Measurements from ENCODE around the gene FRAS1. TPM values are rescaled to one million over a fixed set of nuclear protein-coding genes. Genes with fewer than 3 reads are reported as not detected.
"Not testable (repeated sequence)": the region's sequence is repeated elsewhere in the genome, so short reads cannot be mapped to it uniquely, and the experiment has no call there.

The FRAS1 gene, protein sequence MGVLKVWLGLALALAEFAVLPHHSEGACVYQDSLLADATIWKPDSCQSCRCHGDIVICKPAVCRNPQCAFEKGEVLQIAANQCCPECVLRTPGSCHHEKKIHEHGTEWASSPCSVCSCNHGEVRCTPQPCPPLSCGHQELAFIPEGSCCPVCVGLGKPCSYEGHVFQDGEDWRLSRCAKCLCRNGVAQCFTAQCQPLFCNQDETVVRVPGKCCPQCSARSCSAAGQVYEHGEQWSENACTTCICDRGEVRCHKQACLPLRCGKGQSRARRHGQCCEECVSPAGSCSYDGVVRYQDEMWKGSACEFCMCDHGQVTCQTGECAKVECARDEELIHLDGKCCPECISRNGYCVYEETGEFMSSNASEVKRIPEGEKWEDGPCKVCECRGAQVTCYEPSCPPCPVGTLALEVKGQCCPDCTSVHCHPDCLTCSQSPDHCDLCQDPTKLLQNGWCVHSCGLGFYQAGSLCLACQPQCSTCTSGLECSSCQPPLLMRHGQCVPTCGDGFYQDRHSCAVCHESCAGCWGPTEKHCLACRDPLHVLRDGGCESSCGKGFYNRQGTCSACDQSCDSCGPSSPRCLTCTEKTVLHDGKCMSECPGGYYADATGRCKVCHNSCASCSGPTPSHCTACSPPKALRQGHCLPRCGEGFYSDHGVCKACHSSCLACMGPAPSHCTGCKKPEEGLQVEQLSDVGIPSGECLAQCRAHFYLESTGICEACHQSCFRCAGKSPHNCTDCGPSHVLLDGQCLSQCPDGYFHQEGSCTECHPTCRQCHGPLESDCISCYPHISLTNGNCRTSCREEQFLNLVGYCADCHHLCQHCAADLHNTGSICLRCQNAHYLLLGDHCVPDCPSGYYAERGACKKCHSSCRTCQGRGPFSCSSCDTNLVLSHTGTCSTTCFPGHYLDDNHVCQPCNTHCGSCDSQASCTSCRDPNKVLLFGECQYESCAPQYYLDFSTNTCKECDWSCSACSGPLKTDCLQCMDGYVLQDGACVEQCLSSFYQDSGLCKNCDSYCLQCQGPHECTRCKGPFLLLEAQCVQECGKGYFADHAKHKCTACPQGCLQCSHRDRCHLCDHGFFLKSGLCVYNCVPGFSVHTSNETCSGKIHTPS (N-terminal part only)
- not detected for total RNA-seq

- DNase-seq, result no peak
Measured at GRCh38 chr4:78057135-78057599, at the start of gene FRAS1. Gene FRAS1, plus strand, starts transcription at chr4:78057323. Its CDS starts 687 bp downstream, at chr4:78058010.

DNA sequence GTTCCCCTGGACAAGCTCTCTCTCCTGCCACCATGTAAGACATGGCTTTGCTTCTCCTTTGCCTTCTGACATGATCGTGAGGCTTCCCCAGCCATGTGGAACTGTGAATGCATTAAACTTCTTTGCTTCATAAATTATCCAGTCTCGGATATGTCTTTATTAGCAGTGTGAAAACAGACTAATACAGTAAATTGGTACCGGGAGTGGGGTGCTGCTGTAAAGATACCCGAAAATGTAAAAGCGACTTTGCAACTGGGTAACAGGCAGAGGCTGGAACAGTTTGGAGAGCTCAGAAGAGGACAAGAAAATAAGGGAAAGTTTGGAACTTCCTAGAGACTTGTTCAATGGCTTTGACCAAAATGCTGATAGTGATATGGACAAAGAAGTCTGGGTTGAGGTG, 46.1 kb upstream of the FRAS1 start:
- not testable (repeated sequence) for DNase-seq

DNA sequence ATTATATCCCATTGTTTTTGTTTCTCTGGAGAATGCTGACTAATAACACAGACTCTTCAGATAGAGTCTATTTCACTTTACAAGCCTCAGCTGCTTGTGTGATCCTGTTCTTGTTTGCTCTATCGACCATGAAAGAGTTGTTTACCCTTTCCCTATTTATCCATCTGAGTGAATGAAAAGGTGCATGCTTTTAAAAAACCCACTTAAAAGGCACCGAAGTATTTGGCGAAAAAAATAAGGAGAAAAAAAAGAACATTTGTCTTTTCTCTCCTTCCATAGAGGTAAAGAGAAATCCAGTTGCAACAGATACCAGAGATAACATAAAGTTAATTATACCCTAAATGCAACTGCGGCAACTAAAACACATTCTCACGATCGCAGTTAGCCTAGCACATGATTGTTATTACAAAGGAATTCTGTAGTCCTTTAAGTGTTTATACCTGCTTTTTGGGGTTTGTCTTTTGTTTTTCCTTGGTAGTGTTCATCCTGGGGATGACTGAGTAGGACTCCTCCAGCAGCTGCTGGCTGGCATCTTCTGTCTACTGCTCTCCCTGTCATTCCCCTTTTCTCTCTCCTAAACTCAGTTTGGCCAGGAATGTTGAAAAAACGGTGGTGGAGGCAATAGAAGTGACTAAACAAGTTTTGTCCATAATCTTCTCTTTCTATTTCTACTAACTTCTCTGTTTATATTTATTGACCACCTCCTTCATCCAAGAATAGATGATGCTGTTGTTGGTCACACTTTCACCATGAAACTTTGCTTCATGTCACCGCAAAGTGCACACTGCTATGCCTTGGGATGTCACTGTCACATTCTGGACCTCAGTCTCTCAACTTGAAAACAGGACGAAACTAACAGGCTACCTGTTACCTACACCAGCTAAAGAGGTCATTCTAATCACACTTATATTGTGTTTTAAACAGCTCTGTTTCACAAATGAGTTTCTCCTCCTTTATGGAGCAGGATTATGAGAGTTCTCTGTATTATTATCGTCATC, 41.9 kb upstream of the FRAS1 start:
- no peak for DNase-seq

- DNase-seq, result no peak
Measured at GRCh38 chr4:78018271-78019049, 38.7 kb upstream of the FRAS1 start.

DNA sequence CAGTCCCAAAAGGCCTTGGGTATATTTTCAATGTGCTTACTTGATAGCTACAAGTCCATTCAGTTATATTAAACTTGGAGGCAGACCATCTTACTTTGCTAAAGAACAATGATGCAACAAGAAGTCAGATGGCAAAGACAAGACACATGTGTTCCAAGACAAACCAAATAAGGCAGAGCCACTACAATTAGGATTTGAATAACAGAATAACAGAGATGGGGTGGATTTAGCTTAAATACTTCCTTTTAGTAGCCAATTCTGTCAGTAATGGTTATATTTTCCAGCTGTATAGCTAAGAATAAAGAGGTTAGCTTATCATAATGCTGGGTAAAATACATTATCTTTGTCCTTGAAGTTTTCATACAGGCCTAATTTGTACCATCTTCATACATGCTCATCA, 37.7 kb upstream of the FRAS1 start:
- DNase-seq, result no peak

DNA sequence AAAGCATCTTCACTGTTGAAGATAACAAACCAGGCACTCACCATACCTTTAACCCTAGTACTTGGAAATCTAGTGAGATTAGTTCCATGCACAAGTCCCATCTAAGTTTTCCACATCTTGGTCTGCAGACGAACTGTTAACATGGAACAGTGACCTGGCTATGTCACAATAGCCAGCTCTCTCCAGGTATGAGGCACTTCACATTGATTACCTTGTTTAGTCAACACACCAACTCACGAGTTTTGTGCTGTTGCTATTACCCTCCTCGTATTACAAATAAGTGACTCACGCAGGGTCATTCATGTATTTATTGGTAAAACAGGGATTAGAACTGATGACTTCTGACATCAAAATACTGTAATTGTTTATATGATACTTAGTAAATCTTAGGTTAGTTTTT, 36.4 kb upstream of the FRAS1 start:
- no peak for DNase-seq

DNA sequence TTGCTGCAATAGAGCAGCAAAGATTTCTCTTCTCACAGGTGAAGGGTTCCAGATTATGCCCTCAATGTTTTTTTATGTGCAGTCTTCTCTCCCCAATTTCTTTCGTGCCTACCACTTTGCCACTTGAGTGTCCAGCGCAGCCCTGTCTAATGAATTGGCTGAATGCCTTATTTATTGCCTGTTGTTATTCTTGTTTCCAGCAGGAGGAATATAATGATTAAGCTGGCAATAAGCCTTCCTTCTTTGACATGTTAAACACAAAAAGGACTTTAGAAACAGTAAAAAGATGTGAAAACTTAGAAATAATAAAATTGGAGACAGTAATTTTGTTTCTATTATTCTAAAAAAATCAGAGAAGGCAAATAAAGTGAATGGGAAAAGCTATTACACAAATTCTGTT, 34.6 kb upstream of the FRAS1 start:
- DNase-seq, result no peak

- DNase-seq, result no peak
Measured at GRCh38 chr4:78024085-78024484, 33.0 kb upstream of the FRAS1 start.

- DNase-seq, result no peak
Measured at GRCh38 chr4:78024576-78025091, 32.5 kb upstream of the FRAS1 start.

DNA sequence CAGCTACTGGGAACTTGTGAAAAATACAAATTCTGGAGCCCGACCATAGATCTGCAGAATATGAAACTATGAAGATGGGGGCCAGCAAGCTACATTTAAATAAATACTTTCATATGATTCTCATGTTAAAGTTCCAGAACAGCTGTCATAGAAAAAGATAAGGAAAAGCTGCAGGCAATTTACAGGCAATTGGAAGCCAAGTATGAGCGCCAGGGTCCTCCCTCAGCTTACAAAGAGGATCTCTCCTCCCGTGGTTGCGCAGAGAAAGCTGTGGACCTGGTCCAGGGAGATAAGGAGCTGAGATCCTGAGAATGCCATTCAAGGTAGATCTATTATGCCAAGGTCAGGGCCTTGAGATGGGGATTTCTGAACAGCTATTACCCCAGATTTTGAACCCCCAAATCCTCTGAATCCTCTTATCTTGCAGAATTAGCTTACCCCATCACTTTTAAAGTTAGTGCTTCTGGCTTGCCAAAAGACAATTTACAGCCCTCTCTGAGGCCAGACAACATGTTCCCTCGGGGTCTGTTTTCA, 25.6 kb upstream of the FRAS1 start:
- no peak for DNase-seq

DNA sequence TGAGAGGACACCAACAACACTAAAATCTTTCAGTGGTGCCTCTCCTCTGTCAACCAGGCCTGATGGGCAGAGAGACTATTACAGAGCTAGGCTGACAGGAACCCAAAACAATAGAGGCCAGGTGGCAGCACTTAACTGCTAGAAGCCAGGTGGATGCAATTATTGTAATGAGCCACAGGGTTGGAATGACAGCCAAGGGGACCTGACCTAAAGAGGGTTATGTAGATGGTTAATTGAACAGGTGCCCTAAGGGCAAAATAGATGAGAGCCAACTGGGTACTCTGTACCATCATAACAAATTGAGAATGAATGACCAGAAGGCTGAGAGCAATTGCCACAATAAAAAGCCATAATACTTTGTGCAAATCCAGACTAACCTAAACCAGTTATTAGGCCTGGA, 24.7 kb upstream of the FRAS1 start:
- no peak for DNase-seq

GRCh38 chr4:78032929-78033328, 24.2 kb upstream of the FRAS1 start:
- DNase-seq, result no peak

DNA sequence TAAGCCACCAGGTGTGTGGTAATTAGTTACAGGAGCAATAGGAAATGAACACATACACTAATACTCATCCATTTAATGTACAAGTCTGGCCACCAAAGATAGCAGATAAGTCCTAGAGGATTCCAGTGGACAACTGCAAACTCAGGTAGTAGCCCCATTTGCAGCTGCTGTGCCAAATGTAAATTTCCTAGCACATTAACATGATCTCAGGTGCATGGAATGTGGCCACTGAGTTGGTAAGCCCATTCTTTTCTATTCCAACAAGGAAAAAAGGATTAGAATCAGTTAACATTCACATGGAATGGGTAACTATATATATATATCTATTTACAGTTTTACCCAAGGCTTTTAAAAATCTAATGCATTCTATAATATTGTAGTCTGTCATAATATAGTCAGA, 23.3 kb upstream of the FRAS1 start:
- DNase-seq, result no peak

GRCh38 chr4:78038704-78039103, 18.4 kb upstream of the FRAS1 start:
- no peak for DNase-seq

GRCh38 chr4:78039678-78040077, 17.4 kb upstream of the FRAS1 start:
- DNase-seq, result no peak

GRCh38 chr4:78040431-78040830, 16.7 kb upstream of the FRAS1 start:
- no peak for DNase-seq

GRCh38 chr4:78047366-78047765, 9.8 kb upstream of the FRAS1 start:
- DNase-seq, result no peak

GRCh38 chr4:78056265-78057129, 626 bp upstream of the FRAS1 start:
- DNase-seq, result no peak

Data from effector CD4-positive, alpha-beta T cell (primary cell).